Activated naive CD4-positive, alpha-beta T cell treated with anti-CD3 and anti-CD28 coated beads, Interleukin-2, amount 50 U/mL, for 16 hours (primary cell): ENCODE measurements around the gene MTAP.

Experiments used
- DNase-seq: peaks from one replicate; pipeline ENCODE4 v3.0.0-alpha.2; 2020

The MTAP gene

DNA sequence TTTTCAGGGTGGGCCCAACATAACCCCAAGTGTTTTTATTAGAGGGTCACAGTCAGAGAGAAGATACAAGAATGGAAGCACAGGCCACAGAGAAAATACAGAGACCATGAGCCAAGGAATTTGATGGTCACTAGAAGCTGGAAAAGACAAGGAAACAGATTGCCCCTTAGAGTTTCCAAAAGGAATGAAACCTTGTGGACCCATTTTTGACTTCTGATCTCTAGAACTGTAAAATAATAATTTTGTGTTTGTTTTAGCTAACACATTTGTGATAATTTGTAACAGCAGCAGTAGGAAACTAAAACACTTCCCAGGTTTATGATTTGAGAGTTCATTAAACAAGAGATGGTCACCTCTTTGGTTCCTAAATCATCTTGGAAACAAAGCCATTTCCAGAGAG lies 169.9 kb downstream of the MTAP start:
- DNase-seq: no peak

DNA sequence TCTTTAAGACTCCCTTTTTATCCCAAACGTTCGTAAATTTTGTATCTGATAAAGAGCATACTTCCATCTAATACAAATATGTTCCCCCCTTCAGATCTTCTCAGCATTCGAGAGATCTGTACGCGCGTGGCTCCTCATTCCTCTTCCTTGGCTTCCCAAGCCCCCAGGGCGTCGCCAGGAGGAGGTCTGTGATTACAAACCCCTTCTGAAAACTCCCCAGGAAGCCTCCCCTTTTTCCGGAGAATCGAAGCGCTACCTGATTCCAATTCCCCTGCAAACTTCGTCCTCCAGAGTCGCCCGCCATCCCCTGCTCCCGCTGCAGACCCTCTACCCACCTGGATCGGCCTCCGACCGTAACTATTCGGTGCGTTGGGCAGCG lies 171.9 kb downstream of the MTAP start:
- no peak for DNase-seq

DNA sequence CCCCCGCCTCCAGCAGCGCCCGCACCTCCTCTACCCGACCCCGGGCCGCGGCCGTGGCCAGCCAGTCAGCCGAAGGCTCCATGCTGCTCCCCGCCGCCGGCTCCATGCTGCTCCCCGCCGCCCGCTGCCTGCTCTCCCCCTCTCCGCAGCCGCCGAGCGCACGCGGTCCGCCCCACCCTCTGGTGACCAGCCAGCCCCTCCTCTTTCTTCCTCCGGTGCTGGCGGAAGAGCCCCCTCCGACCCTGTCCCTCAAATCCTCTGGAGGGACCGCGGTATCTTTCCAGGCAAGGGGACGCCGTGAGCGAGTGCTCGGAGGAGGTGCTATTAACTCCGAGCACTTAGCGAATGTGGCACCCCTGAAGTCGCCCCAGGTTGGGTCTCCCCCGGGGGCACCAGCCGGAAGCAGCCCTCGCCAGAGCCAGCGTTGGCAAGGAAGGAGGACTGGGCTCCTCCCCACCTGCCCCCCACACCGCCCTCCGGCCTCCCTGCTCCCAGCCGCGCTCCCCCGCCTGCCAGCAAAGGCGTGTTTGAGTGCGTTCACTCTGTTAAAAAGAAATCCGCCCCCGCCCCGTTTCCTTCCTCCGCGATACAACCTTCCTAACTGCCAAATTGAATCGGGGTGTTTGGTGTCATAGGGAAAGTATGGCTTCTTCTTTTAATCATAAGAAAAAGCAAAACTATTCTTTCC lies 172.4 kb downstream of the MTAP start:
- peak; percentile 41 for DNase-seq

DNA sequence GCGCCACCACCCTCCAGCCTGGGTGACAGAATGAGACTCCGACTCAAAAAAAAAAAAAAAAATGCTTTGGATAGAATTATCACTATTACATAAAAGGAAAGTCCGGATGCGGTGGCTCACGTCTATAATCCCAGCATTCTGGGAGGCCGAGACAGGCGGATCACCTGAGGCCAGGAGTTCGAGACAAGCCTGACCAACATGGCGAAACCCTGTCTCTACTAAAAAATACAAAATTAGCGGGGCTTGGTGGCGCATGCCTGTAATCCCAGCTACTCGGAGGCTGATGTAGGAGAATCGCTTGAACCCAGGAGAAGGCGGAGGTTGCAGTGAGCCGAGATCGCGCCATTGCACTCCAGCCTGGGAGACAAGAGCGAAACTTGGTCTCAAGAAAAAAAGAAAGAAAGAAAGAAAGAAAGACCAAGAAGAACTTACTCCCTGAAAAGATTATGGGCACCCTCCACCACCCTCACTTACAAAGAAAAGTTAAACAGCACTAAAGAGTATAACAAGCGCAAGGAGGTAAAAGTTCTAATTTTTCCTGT lies 174.0 kb downstream of the MTAP start:
- no peak for DNase-seq

DNA sequence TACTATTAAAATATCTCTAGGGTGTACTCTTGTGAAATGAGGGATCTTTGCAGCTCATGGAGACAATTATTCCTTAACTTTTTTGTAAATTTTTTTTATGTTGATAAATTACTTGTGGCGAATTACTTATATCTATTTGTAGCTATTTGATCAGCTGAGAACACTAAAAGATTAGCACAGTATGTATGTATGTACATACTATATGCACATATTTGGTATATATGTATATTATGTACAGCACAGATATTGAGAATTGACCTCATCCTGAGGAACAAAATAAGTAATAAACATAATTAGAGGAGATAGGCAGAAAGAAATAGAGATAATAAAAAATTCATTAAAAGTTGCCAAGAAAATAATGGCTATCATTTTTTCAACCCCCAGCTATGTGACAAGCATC lies 180.0 kb downstream of the MTAP start:
- no peak for DNase-seq

DNA sequence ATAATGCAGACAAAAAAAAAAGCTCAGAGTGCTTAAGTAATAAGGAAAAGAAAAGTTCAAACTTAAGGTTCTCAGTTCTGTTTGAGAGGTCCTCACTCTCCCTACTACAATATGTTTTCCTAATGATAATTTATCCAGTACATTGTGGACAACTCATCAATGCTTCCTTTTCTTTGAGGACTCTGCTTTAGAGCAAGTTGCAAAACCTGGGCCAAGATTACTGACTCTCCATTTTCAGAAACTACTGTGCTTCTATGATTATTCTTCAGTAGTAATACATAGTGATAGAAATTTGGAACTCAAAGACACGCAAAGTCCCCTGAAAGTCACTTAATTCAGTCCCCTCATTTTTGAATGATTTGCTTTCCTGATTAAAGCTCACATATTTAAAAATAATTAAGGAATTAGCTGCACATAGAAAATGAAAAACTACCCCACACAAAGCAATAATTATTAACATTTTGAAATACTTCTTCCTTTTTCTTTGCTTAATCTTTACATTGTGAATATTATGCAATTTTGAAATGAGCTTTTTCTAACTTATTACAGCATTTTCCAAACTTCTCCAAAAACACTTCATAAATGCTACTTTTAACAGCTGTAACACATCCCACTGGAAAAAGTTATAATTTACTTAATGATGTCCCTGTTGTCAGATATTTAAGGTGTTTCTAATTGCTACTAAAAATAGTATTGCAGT lies 180.6 kb downstream of the MTAP start:
- no peak for DNase-seq

DNA sequence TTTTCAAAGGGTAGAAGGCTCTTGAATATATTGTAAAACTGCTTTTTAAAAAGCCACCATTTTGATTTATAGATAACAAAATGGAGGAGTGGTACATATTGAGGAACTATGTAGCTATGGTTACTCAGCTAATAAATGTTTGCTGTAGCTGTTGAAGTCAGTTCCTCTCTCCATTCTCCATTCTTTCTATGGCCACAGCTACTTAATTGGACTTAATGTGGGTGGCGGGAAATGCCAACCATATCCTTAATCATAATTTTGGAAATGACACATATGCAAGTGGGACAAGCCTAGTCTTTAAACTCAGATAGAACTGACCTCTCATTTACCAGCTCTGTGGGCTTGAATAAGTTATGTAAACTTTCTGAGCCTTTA lies 181.1 kb downstream of the MTAP start:
- DNase-seq: no peak

DNA sequence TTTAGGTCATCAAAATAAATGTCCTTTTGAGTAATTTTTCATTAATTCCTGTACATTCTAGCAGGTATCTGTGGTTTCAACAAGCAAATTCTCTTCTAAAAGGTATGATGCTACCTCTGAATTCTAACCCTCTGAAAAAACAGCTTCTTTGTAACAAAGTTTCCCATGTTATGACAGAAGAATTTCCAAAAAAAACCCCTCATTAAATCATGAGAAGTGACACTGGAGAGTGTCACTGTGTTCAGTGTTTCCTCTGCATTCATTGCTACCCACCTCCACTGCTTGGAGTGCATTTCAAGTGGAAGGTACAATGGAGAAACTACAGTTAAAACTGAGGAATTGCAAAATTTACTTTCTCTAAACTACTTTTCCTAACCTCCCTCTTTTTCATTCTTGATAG lies 181.7 kb downstream of the MTAP start:
- no peak for DNase-seq

DNA sequence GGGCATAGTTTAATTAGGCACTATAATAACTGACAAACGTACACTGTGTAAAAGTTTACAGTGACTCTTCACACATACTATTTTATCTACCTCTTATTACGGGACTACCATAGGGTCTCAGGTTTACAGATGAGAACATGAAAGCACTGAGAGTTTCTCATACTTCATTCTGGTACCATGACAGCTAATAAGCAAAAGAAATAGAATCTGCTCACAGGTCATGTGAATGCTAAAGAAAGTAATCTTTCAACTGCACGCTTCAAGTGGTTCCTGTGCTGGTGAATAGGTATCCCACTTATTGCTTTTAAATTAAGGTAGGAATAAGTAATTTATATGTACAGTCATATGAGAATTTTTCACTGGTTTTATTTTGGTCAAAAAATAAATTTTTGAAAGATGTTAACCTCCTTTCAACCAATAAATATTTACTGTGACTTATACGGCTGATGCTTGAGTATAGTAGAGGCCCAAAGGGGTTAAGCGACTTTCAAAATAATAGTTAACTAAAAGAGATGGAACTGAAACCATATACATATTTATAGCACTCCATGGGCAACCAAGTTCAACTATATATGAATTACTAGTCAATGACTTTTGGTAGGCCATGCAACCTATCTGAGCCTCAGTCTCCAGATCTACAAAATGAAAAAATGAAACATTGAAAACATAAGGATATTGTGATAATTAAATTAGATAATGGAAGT lies 183.7 kb downstream of the MTAP start:
- DNase-seq: no peak
